Keratinocyte (primary cell): ENCODE data around the gene TOR1AIP2. TPM values are rescaled to one million over a fixed set of nuclear protein-coding genes. Genes with fewer than 3 reads are reported as not detected.

Source experiments
- DNase-seq: peaks from one replicate; pipeline ENCODE4 v3.0.0-alpha.2; 2011; ENCODE audit warnings: low read depth, missing footprints, low spot score
- FAIRE-seq: peaks from 2 replicates; lab custom pipeline; 2011; peaks lifted over from hg19 to GRCh38; lab: Jason Lieb, UNC
- H2AFZ ChIP-seq: 2 replicates; pipeline ENCODE4 v1.6.0; 2012; ENCODE audit warnings: low read length, control low read depth, inconsistent platforms; ENCODE audit not compliant: control insufficient read depth
- H3K27ac ChIP-seq: 2 replicates; pipeline ENCODE4 v1.5.1; 2011; ENCODE audit warnings: low read length; ENCODE audit not compliant: control insufficient read depth, insufficient read depth
- H3K27me3 ChIP-seq: 3 replicates; pipeline ENCODE4 v1.6.0; 2011; ENCODE audit warnings: low read length; ENCODE audit not compliant: control insufficient read depth, insufficient read depth; ENCODE audit errors: extremely low read depth
- H3K36me3 ChIP-seq, 2 experiments: 2 replicates in 1 of 2; 3 replicates in 1 of 2; pipeline ENCODE4 v1.5.1; 2011; ENCODE audit warnings: low read length in 2 of 2, mild to moderate bottlenecking in 1 of 2; ENCODE audit not compliant: control insufficient read depth in 2 of 2, insufficient read depth in 2 of 2; ENCODE audit errors: extremely low read depth in 1 of 2
- H3K4me1 ChIP-seq: 3 replicates; pipeline ENCODE4 v1.5.1; 2011; ENCODE audit warnings: low read length; ENCODE audit not compliant: control insufficient read depth, insufficient read depth; ENCODE audit errors: extremely low read depth
- H3K4me2 ChIP-seq: 3 replicates; pipeline ENCODE4 v1.6.0; 2011; ENCODE audit warnings: low read depth, low read length; ENCODE audit not compliant: control insufficient read depth, insufficient read depth; ENCODE audit errors: extremely low read depth
- H3K4me3 ChIP-seq, 3 experiments: fragments of 200-600 bp in 1 of 3; sonication (generic) in 1 of 3; 2 replicates in 2 of 3; 3 replicates in 1 of 3; pipeline ENCODE4 v1.5.1; 2011 to 2016; ENCODE audit warnings: low read length in 3 of 3, mild to moderate bottlenecking in 3 of 3, control low read depth in 2 of 3, inconsistent platforms in 1 of 3, low read depth in 1 of 3, mixed read lengths in 1 of 3, mixed run types in 1 of 3, moderate library complexity in 1 of 3; ENCODE audit not compliant: control insufficient read depth in 2 of 3, insufficient read depth in 2 of 3; ENCODE audit errors: extremely low read depth in 1 of 3
- H3K79me2 ChIP-seq: 2 replicates; pipeline ENCODE4 v1.6.0; 2012; ENCODE audit warnings: low read length; ENCODE audit not compliant: control insufficient read depth, insufficient read depth
- H3K9ac ChIP-seq: 3 replicates; pipeline ENCODE4 v1.6.0; 2011; ENCODE audit warnings: low read length; ENCODE audit not compliant: control insufficient read depth, insufficient read depth; ENCODE audit errors: extremely low read depth
- H3K9me1 ChIP-seq: 3 replicates; pipeline ENCODE4 v1.6.0; 2011; ENCODE audit warnings: low read length; ENCODE audit not compliant: control insufficient read depth, insufficient read depth; ENCODE audit errors: extremely low read depth
- H3K9me3 ChIP-seq: 2 replicates; pipeline ENCODE4 v1.5.1; 2012; ENCODE audit warnings: low read depth, low read length; ENCODE audit not compliant: control insufficient read depth
- H4K20me1 ChIP-seq: 3 replicates; pipeline ENCODE4 v1.6.0; 2011; ENCODE audit warnings: low read length; ENCODE audit not compliant: control insufficient read depth, insufficient read depth; ENCODE audit errors: extremely low read depth
- EZH2 ChIP-seq: IDR thresholded peaks from one replicate; pipeline ENCODE4 v1.6.1; 2012; ENCODE audit warnings: inconsistent platforms, mild to moderate bottlenecking, low read length, moderate library complexity
- dilution Hi-C: fragments of 300-500 bp; cut with MboI; formaldehyde crosslinking; loops from one replicate; pipeline ENCODE4 v1.7.0; 2020; ENCODE audit warnings: low sequenced_read_pairs; ENCODE audit not compliant: extremely low pct_ligation_motif_present
- polyA plus RNA-seq, 5 experiments: library from polyadenylated mRNA; depleted of rRNA in 3 of 5; stranded (reverse) in 3 of 5; stranded (forward) in 1 of 5; unstranded in 1 of 5; fragments of >200 nt; gene quantifications; 1 replicate in 1 of 5; 2 replicates in 3 of 5; 3 replicates in 1 of 5; pipeline versions ENCODE4 v1.2.1 to v1.2.3, GENCODE V29; 2011 to 2012; ENCODE audit warnings: missing spikeins in 2 of 5, low read depth in 1 of 5, low replicate concordance in 1 of 5
- TF ChIP-seq, protein P1 (sequence below), 3 experiments: IDR thresholded peaks in 1 of 3; conservative IDR thresholded peaks in 1 of 3; optimal IDR thresholded peaks in 1 of 3; 2 replicates in 2 of 3; 3 replicates in 1 of 3; pipeline versions ENCODE3 to v1.5.1; 2011; ENCODE audit warnings: low read length in 3 of 3, mild to moderate bottlenecking in 3 of 3, moderate library complexity in 2 of 3, control low read depth in 1 of 3, inconsistent platforms in 1 of 3; ENCODE audit not compliant: insufficient read depth in 2 of 3; ENCODE audit errors: extremely low read depth in 1 of 3

TOR1AIP2 gene
- polyA plus RNA-seq, 1 donor (not counting 4 experiments of a cell fraction or from before 2014, with no cell fraction given), result 49.9 TPM

GRCh38 chr1:179917601-179918429 lies 40.2 kb upstream of the TOR1AIP2 start:
- H3K9ac ChIP-seq, result no peak overlapping the region
- no peaks in the 10 kb centered on the region for H3K27me3 ChIP-seq
- dilution Hi-C loops, result no loop called here
- H2AFZ ChIP-seq, result no peak overlapping the region
- no peak overlapping the region for H3K27ac ChIP-seq
- no peaks in the 10 kb centered on the region for H3K9me3 ChIP-seq
- H3K9me1 ChIP-seq, result no peaks in the 10 kb centered on the region
- DNase-seq (no peak), FAIRE-seq (no peak)
- no peak overlapping the region for H3K4me2 ChIP-seq
- H4K20me1 ChIP-seq, result no peaks in the 10 kb centered on the region
- no peak overlapping the region for H3K4me3 ChIP-seq
- no peaks in the 10 kb centered on the region for H3K4me1 ChIP-seq
- no peaks in the 10 kb centered on the region for H3K79me2 ChIP-seq
- H3K36me3 ChIP-seq, result peaks cover 9 to 16% of the 10 kb centered on the region in 2 experiments
- TF ChIP-seq, protein P1, sequence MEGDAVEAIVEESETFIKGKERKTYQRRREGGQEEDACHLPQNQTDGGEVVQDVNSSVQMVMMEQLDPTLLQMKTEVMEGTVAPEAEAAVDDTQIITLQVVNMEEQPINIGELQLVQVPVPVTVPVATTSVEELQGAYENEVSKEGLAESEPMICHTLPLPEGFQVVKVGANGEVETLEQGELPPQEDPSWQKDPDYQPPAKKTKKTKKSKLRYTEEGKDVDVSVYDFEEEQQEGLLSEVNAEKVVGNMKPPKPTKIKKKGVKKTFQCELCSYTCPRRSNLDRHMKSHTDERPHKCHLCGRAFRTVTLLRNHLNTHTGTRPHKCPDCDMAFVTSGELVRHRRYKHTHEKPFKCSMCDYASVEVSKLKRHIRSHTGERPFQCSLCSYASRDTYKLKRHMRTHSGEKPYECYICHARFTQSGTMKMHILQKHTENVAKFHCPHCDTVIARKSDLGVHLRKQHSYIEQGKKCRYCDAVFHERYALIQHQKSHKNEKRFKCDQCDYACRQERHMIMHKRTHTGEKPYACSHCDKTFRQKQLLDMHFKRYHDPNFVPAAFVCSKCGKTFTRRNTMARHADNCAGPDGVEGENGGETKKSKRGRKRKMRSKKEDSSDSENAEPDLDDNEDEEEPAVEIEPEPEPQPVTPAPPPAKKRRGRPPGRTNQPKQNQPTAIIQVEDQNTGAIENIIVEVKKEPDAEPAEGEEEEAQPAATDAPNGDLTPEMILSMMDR (optimal IDR thresholded peaks at IDR 0.05 in 1 of 3, IDR thresholded peaks at IDR 0.05 in 1 of 3, conservative IDR thresholded peaks at IDR 0.05 in 1 of 3; ENCODE audit: extremely low read depth in 1 of 3, insufficient read depth in 2 of 3, low read length in 3 of 3), result no peak
- TF ChIP-seq EZH2, result no peak

- H3K9me3 ChIP-seq, result no peaks in the 10 kb centered on the region
- H3K36me3 ChIP-seq, result peaks cover 0 to 4% of the 10 kb centered on the region in 2 experiments
- no peak for FAIRE-seq
- no peaks in the 10 kb centered on the region for H3K4me1 ChIP-seq
- no peaks in the 10 kb centered on the region for H4K20me1 ChIP-seq
- dilution Hi-C loops, result no loop called here
- H3K27ac ChIP-seq, result no peak overlapping the region
- H3K79me2 ChIP-seq, result no peaks in the 10 kb centered on the region
- no peak overlapping the region for H3K9ac ChIP-seq
- no peak overlapping the region for H3K4me2 ChIP-seq
- no peaks in the 10 kb centered on the region for H3K9me1 ChIP-seq
- no peaks in the 10 kb centered on the region for H3K27me3 ChIP-seq
- H2AFZ ChIP-seq, result no peak overlapping the region
- DNase-seq, result no peak
- TF ChIP-seq, protein P1 (optimal IDR thresholded peaks at IDR 0.05 in 1 of 3, IDR thresholded peaks at IDR 0.05 in 1 of 3, conservative IDR thresholded peaks at IDR 0.05 in 1 of 3; ENCODE audit: extremely low read depth in 1 of 3, insufficient read depth in 2 of 3, low read length in 3 of 3), result no peak
- no peak for TF ChIP-seq EZH2
- H3K4me3 ChIP-seq, result no peak overlapping the region
Observed at GRCh38 chr1:179911812-179912211, 34.2 kb upstream of the TOR1AIP2 start.
